SK-N-SH treated with all-trans-retinoic acid at 6 μM for 48 hours (cell line): ENCODE measurements around the gene LIPH.

Experiments used
- ARNTL ChIP-seq: fragments of 450-650 bp; formaldehyde crosslinking; IDR thresholded peaks from 2 replicates; pipeline ENCODE4 v1.5.0; 2020; ENCODE audit warnings: low read depth, mild to moderate bottlenecking, moderate library complexity, borderline replicate concordance
- CSDC2 ChIP-seq: fragments of 250-450 bp; sonication (Bioruptor Pico); IDR thresholded peaks from 2 replicates; pipeline ENCODE4 v1.5.0; 2020; ENCODE audit warnings: mild to moderate bottlenecking, moderate library complexity
- ESRRG ChIP-seq: fragments of 250-450 bp; sonication (Bioruptor Pico); IDR thresholded peaks from 2 replicates; pipeline ENCODE4 v1.6.1; 2021; ENCODE audit warnings: mild to moderate bottlenecking
- PATZ1 ChIP-seq: fragments of 250-450 bp; sonication (Bioruptor Pico); IDR thresholded peaks from 2 replicates; pipeline ENCODE4 v1.8.0; 2020; ENCODE audit warnings: mild to moderate bottlenecking, moderate library complexity, borderline replicate concordance
- RARB ChIP-seq: fragments of 250-450 bp; sonication (Bioruptor Pico); IDR thresholded peaks from 2 replicates; pipeline ENCODE4 v1.8.0; 2021; ENCODE audit warnings: mild to moderate bottlenecking, moderate library complexity
- ZC3H10 ChIP-seq: fragments of 250-450 bp; sonication (Bioruptor Pico); IDR thresholded peaks from 2 replicates; pipeline ENCODE4 v1.5.1; 2021; ENCODE audit warnings: mild to moderate bottlenecking, moderate library complexity
- TF ChIP-seq, protein P1 (sequence below): fragments of 250-450 bp; sonication (Bioruptor Pico); IDR thresholded peaks from 2 replicates; pipeline ENCODE4 v1.5.1; 2020; ENCODE audit warnings: low read depth, mild to moderate bottlenecking, moderate library complexity
- TF ChIP-seq, protein P2 (sequence below): fragments of 250-450 bp; sonication (Bioruptor Pico); IDR thresholded peaks from 2 replicates; pipeline ENCODE4 v1.8.0; 2021; ENCODE audit warnings: low read depth, mild to moderate bottlenecking, moderate library complexity, borderline replicate concordance
- TF ChIP-seq, protein P3 (sequence below): fragments of 250-450 bp; sonication (Bioruptor Pico); IDR thresholded peaks from 2 replicates; pipeline ENCODE4 v1.5.1; 2021; ENCODE audit warnings: mild to moderate bottlenecking, moderate library complexity
- TF ChIP-seq, protein P4 (sequence below): fragments of 250-450 bp; sonication (Bioruptor Pico); IDR thresholded peaks from 2 replicates; pipeline ENCODE4 v1.5.0; 2020; ENCODE audit warnings: mild to moderate bottlenecking, moderate library complexity

- no peak for TF ChIP-seq PATZ1 (CRISPR knock-in tag)
- TF ChIP-seq, protein P1, sequence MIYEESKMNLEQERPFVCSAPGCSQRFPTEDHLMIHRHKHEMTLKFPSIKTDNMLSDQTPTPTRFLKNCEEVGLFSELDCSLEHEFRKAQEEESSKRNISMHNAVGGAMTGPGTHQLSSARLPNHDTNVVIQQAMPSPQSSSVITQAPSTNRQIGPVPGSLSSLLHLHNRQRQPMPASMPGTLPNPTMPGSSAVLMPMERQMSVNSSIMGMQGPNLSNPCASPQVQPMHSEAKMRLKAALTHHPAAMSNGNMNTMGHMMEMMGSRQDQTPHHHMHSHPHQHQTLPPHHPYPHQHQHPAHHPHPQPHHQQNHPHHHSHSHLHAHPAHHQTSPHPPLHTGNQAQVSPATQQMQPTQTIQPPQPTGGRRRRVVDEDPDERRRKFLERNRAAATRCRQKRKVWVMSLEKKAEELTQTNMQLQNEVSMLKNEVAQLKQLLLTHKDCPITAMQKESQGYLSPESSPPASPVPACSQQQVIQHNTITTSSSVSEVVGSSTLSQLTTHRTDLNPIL (CRISPR knock-in tag): no peak
- TF ChIP-seq ZC3H10 (CRISPR knock-in tag): no peak
- TF ChIP-seq, protein P2, sequence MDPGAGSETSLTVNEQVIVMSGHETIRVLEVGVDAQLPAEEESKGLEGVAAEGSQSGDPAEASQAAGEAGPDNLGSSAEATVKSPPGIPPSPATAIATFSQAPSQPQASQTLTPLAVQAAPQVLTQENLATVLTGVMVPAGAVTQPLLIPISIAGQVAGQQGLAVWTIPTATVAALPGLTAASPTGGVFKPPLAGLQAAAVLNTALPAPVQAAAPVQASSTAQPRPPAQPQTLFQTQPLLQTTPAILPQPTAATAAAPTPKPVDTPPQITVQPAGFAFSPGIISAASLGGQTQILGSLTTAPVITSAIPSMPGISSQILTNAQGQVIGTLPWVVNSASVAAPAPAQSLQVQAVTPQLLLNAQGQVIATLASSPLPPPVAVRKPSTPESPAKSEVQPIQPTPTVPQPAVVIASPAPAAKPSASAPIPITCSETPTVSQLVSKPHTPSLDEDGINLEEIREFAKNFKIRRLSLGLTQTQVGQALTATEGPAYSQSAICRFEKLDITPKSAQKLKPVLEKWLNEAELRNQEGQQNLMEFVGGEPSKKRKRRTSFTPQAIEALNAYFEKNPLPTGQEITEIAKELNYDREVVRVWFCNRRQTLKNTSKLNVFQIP: no peak
- TF ChIP-seq ESRRG: no peak
- TF ChIP-seq CSDC2: no peak
- no peak for TF ChIP-seq ARNTL (CRISPR knock-in tag)
- no peak for TF ChIP-seq RARB
- TF ChIP-seq, protein P3, sequence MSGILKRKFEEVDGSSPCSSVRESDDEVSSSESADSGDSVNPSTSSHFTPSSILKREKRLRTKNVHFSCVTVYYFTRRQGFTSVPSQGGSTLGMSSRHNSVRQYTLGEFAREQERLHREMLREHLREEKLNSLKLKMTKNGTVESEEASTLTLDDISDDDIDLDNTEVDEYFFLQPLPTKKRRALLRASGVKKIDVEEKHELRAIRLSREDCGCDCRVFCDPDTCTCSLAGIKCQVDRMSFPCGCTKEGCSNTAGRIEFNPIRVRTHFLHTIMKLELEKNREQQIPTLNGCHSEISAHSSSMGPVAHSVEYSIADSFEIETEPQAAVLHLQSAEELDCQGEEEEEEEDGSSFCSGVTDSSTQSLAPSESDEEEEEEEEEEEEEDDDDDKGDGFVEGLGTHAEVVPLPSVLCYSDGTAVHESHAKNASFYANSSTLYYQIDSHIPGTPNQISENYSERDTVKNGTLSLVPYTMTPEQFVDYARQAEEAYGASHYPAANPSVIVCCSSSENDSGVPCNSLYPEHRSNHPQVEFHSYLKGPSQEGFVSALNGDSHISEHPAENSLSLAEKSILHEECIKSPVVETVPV (CRISPR knock-in tag): no peak
- TF ChIP-seq, protein P4, sequence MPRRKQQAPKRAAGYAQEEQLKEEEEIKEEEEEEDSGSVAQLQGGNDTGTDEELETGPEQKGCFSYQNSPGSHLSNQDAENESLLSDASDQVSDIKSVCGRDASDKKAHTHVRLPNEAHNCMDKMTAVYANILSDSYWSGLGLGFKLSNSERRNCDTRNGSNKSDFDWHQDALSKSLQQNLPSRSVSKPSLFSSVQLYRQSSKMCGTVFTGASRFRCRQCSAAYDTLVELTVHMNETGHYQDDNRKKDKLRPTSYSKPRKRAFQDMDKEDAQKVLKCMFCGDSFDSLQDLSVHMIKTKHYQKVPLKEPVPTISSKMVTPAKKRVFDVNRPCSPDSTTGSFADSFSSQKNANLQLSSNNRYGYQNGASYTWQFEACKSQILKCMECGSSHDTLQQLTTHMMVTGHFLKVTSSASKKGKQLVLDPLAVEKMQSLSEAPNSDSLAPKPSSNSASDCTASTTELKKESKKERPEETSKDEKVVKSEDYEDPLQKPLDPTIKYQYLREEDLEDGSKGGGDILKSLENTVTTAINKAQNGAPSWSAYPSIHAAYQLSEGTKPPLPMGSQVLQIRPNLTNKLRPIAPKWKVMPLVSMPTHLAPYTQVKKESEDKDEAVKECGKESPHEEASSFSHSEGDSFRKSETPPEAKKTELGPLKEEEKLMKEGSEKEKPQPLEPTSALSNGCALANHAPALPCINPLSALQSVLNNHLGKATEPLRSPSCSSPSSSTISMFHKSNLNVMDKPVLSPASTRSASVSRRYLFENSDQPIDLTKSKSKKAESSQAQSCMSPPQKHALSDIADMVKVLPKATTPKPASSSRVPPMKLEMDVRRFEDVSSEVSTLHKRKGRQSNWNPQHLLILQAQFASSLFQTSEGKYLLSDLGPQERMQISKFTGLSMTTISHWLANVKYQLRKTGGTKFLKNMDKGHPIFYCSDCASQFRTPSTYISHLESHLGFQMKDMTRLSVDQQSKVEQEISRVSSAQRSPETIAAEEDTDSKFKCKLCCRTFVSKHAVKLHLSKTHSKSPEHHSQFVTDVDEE: no peak
Observed at GRCh38 chr3:185519021-185519420, 33.4 kb downstream of the LIPH start.
